H9 (cell line): ENCODE data around the gene GCN1. TPM values are rescaled to one million over a fixed set of nuclear protein-coding genes. Genes with fewer than 3 reads are reported as not detected.

Experiments
- DNase-seq: peaks from one replicate; pipeline ENCODE4 v3.0.0-alpha.2; 2017
- H2AFZ ChIP-seq: one replicate; pipeline ENCODE4 v1.6.1; 2013; ENCODE audit warnings: mild to moderate bottlenecking, low read length, control low read depth, moderate library complexity
- H2AK5ac ChIP-seq: 2 replicates; pipeline ENCODE4 v1.6.1; 2013; ENCODE audit warnings: low read length, control low read depth, mixed read lengths; ENCODE audit not compliant: insufficient read length
- H2BK120ac ChIP-seq: one replicate; pipeline ENCODE4 v1.6.1; 2013; ENCODE audit warnings: low read depth, mild to moderate bottlenecking, low read length, control low read depth, inconsistent platforms; ENCODE audit not compliant: poor library complexity, severe bottlenecking
- H2BK12ac ChIP-seq: 2 replicates; pipeline ENCODE4 v1.6.1; 2013; ENCODE audit warnings: low read length, control low read depth, mixed read lengths, low read depth; ENCODE audit not compliant: insufficient read length
- H2BK15ac ChIP-seq: 2 replicates; pipeline ENCODE4 v1.6.1; 2013; ENCODE audit warnings: low read depth, low read length, control low read depth
- H2BK20ac ChIP-seq: one replicate; pipeline ENCODE4 v1.6.1; 2013; ENCODE audit warnings: low read depth, mild to moderate bottlenecking, low read length, control low read depth, inconsistent platforms; ENCODE audit not compliant: poor library complexity, severe bottlenecking
- H2BK5ac ChIP-seq: 2 replicates; pipeline ENCODE4 v1.6.1; 2013; ENCODE audit warnings: low read length, control low read depth, mixed read lengths; ENCODE audit not compliant: insufficient read length
- H3K14ac ChIP-seq: 2 replicates; pipeline ENCODE4 v1.6.1; 2013; ENCODE audit warnings: low read length, control low read depth; ENCODE audit not compliant: insufficient read depth
- H3K18ac ChIP-seq: 2 replicates; pipeline ENCODE4 v1.6.1; 2013; ENCODE audit warnings: low read depth, mild to moderate bottlenecking, mixed read lengths, low read length, control low read depth; ENCODE audit not compliant: insufficient read length
- H3K23ac ChIP-seq: 2 replicates; pipeline ENCODE4 v1.6.1; 2013; ENCODE audit warnings: low read length, control low read depth, mixed read lengths, low read depth; ENCODE audit not compliant: insufficient read length
- H3K23me2 ChIP-seq: 2 replicates; pipeline ENCODE4 v1.6.1; 2013; ENCODE audit warnings: low read depth, mild to moderate bottlenecking, mixed read lengths, low read length, control low read depth; ENCODE audit not compliant: insufficient read length, poor library complexity, severe bottlenecking
- H3K27ac ChIP-seq: 2 replicates; pipeline ENCODE4 v1.5.1; 2013; ENCODE audit warnings: low read length, control low read depth, mixed read lengths, low read depth; ENCODE audit not compliant: insufficient read length
- H3K27me3 ChIP-seq: 2 replicates; pipeline ENCODE4 v1.6.1; 2013; ENCODE audit warnings: low read length, control low read depth, inconsistent platforms; ENCODE audit not compliant: insufficient read depth
- H3K4ac ChIP-seq: 2 replicates; pipeline ENCODE4 v1.6.1; 2013; ENCODE audit warnings: low read depth, mild to moderate bottlenecking, control low read depth, inconsistent platforms, low read length, moderate library complexity
- H3K4me1 ChIP-seq: 2 replicates; pipeline ENCODE4 v1.6.1; 2013; ENCODE audit warnings: low read length, control low read depth, inconsistent platforms; ENCODE audit not compliant: insufficient read depth
- H3K4me2 ChIP-seq: 2 replicates; pipeline ENCODE4 v1.6.1; 2013; ENCODE audit warnings: low read length, control low read depth, mixed read lengths; ENCODE audit not compliant: insufficient read length, insufficient read depth
- H3K56ac ChIP-seq: 2 replicates; pipeline ENCODE4 v1.6.1; 2013; ENCODE audit warnings: low read depth, mild to moderate bottlenecking, mixed read lengths, low read length, control low read depth; ENCODE audit not compliant: insufficient read length
- H3K79me1 ChIP-seq: 2 replicates; pipeline ENCODE4 v1.6.1; 2013; ENCODE audit warnings: low read depth, mild to moderate bottlenecking, moderate library complexity, low read length, control low read depth, inconsistent platforms; ENCODE audit not compliant: insufficient read depth, poor library complexity, severe bottlenecking
- H3K79me2 ChIP-seq: 2 replicates; pipeline ENCODE4 v1.6.1; 2013; ENCODE audit warnings: low read length, control low read depth, inconsistent platforms; ENCODE audit not compliant: insufficient read depth
- H3K9ac ChIP-seq: 2 replicates; pipeline ENCODE4 v1.6.1; 2013; ENCODE audit warnings: low read length, control low read depth, mixed read lengths; ENCODE audit not compliant: insufficient read length; ENCODE audit errors: extremely low read depth
- H3K9me3 ChIP-seq: one replicate; pipeline ENCODE4 v1.6.1; 2013; ENCODE audit warnings: low read depth, low read length, inconsistent platforms; ENCODE audit not compliant: control insufficient read depth
- H3T11ph ChIP-seq: one replicate; pipeline ENCODE4 v1.6.1; 2013; ENCODE audit warnings: mild to moderate bottlenecking, low read length, control low read depth, inconsistent platforms
- H4K20me1 ChIP-seq: one replicate; pipeline ENCODE4 v1.6.1; 2013; ENCODE audit not compliant: control insufficient read depth, insufficient read length, insufficient read depth
- H4K5ac ChIP-seq: 2 replicates; pipeline ENCODE4 v1.6.1; 2013; ENCODE audit warnings: low read depth, mild to moderate bottlenecking, mixed read lengths, low read length, control low read depth; ENCODE audit not compliant: insufficient read length
- H4K8ac ChIP-seq: replicated peaks from 2 replicates; pipeline ENCODE4 v1.6.1; 2013; ENCODE audit warnings: low read length, control low read depth, mixed read lengths, low read depth; ENCODE audit not compliant: insufficient read length
- H4K91ac ChIP-seq: 2 replicates; pipeline ENCODE4 v1.6.1; 2013; ENCODE audit warnings: low read depth, mild to moderate bottlenecking, moderate library complexity, mixed read lengths, low read length, control low read depth; ENCODE audit not compliant: insufficient read length
- H3K27ac Mint-ChIP-seq, 3 experiments: 2 replicates in 2 of 3; 3 replicates in 1 of 3; pipeline ENCODE4 v1.8.0; 2020 to 2021; ENCODE audit warnings: mixed read lengths in 3 of 3, mild to moderate bottlenecking in 1 of 3, moderate library complexity in 1 of 3
- H3K27me3 Mint-ChIP-seq: 2 replicates; pipeline ENCODE4 v1.8.0; 2021; ENCODE audit warnings: low read depth, mild to moderate bottlenecking, moderate library complexity, mixed read lengths
- H3K36me3 Mint-ChIP-seq, 3 experiments: 2 replicates in 2 of 3; 3 replicates in 1 of 3; pipeline ENCODE4 v1.8.0; 2020 to 2021; ENCODE audit warnings: low read depth in 3 of 3, mixed read lengths in 3 of 3; ENCODE audit not compliant: insufficient read depth in 1 of 3
- H3K4me1 Mint-ChIP-seq, 2 experiments: 2 replicates each; pipeline ENCODE4 v1.8.0; 2020; ENCODE audit warnings: mixed read lengths in 2 of 2
- H3K4me3 Mint-ChIP-seq, 2 experiments: 2 replicates in 1 of 2; 3 replicates in 1 of 2; pipeline ENCODE4 v1.8.0; 2020 to 2021; ENCODE audit warnings: mild to moderate bottlenecking in 2 of 2, mixed read lengths in 2 of 2, moderate library complexity in 1 of 2
- H3K9me3 Mint-ChIP-seq, 2 experiments: 2 replicates in 1 of 2; 3 replicates in 1 of 2; pipeline ENCODE4 v1.8.0; 2020; ENCODE audit warnings: mild to moderate bottlenecking in 2 of 2, mixed read lengths in 2 of 2, moderate library complexity in 1 of 2
- CTCF ChIP-seq: fragments of 200-600 bp; sonication (generic); conservative IDR thresholded peaks from 3 replicates; pipeline ENCODE4 v1.8.0; 2021; ENCODE audit warnings: antibody characterized with exemption, mild to moderate bottlenecking
- WGBS: extraction: QIAGEN DNeasy Blood & Tissue Kit; methylation state at CpG from one replicate; pipeline ENCODE4 v1.1.7; 2013; ENCODE audit warnings: missing lambda C conversion rate, low lambda C conversion rate, mixed read lengths; ENCODE audit not compliant: insufficient read length; ENCODE audit errors: extremely low coverage; 5-methylcytosine and 5-hydroxymethylcytosine counted together
- total RNA-seq: library from RNA; stranded (reverse); gene quantifications from 2 replicates; pipeline ENCODE4 v1.2.1, GENCODE V29; 2021

The GCN1 gene
- total RNA-seq, 1 experiment from 2014 or later: 137 TPM

GRCh38 chr12:120140603-120141002 is 53.9 kb downstream of the GCN1 start:
- no peak overlapping the region for H3K4me2 ChIP-seq
- H4K5ac ChIP-seq: no peak overlapping the region
- H4K8ac ChIP-seq: no peak overlapping the region
- H2BK12ac ChIP-seq: no peak overlapping the region
- no peak overlapping the region for H3K14ac ChIP-seq
- no peak overlapping the region for H2AK5ac ChIP-seq
- TF ChIP-seq CTCF: no peak
- no peak overlapping the region for H3T11ph ChIP-seq
- no peak overlapping the region for H2BK20ac ChIP-seq
- H3K56ac ChIP-seq: no peak overlapping the region
- no peaks in the 10 kb centered on the region for H3K9me3 Mint-ChIP-seq
- no peak overlapping the region for H3K9ac ChIP-seq
- H4K91ac ChIP-seq: no peak overlapping the region
- no peak overlapping the region for H2BK120ac ChIP-seq
- H3K4me1 ChIP-seq: no peaks in the 10 kb centered on the region
- no peak overlapping the region for H2AFZ ChIP-seq
- no peak overlapping the region for H3K4ac ChIP-seq
- H3K9me3 ChIP-seq: no peaks in the 10 kb centered on the region
- no peaks in the 10 kb centered on the region for H3K27me3 Mint-ChIP-seq
- H3K4me1 Mint-ChIP-seq: no peaks in the 10 kb centered on the region
- peaks cover 72 to 97% (median 95%) of the 10 kb centered on the region in 3 experiments; a peak in 6 of 7 replicates for H3K36me3 Mint-ChIP-seq
- no peaks in the 10 kb centered on the region for H4K20me1 ChIP-seq
- H3K79me2 ChIP-seq: no peaks in the 10 kb centered on the region
- peak overlapping the region in 1 of 3 experiments; percentile 63; a peak in 1 of 7 replicates for H3K27ac Mint-ChIP-seq
- no CpG with 5 or more reads among the region's 9 CpGs for WGBS
- H3K18ac ChIP-seq: no peak overlapping the region
- DNase-seq: no peak
- H3K79me1 ChIP-seq: no peaks in the 10 kb centered on the region
- no peak overlapping the region for H2BK5ac ChIP-seq
- no peaks in the 10 kb centered on the region for H3K23me2 ChIP-seq
- H3K4me3 Mint-ChIP-seq: no peak overlapping the region
- no peak overlapping the region for H3K27ac ChIP-seq
- no peak overlapping the region for H2BK15ac ChIP-seq
- H3K23ac ChIP-seq: no peak overlapping the region
- H3K27me3 ChIP-seq: no peaks in the 10 kb centered on the region
